ENCODE data around the gene PPM1N.

- TF ChIP-seq CTCF (conservative IDR thresholded peaks at IDR 0.05; ENCODE audit: low read depth, low read length) (no peak), RCOR1 (IDR thresholded peaks at IDR 0.05; ENCODE audit: insufficient replicate concordance, low read length) (no peak), POLR2A (IDR thresholded peaks at IDR 0.05; ENCODE audit: low read depth, low read length) (no peak), RAD21 (IDR thresholded peaks at IDR 0.05; ENCODE audit: low read length) (no peak), CHD1 (IDR thresholded peaks at IDR 0.05; ENCODE audit: low read depth, low read length) (no peak), MXI1 (IDR thresholded peaks at IDR 0.05; ENCODE audit: borderline replicate concordance, low read depth, low read length) (no peak), RFX5 (IDR thresholded peaks at IDR 0.05; ENCODE audit: low read depth, low read length) (no peak)
Measured at GRCh38 chr19:45464852-45465441, 33.3 kb upstream of the PPM1N start.
